HEK293 (cell line): ENCODE data around the gene TSTD2.

Source experiments
- CTCF ChIA-PET: fragments of 350-600 bp; formaldehyde crosslinking; extraction: SDS; loops from one replicate; lab custom pipeline; 2021; ENCODE audit warnings: antibody characterized with exemption; lab: Yijun Ruan, JAX
- POLR2A ChIA-PET: fragments of 300-600 bp; formaldehyde crosslinking; extraction: SDS; loops from one replicate; lab custom pipeline; 2020; ENCODE audit warnings: antibody characterized with exemption, inconsistent platforms; lab: Yijun Ruan, JAX
- H3K27ac ChIP-seq: fragments of 200-500 bp; sonication (Bioruptor generic); 2 replicates; pipeline ENCODE4 v1.5.1; 2014; ENCODE audit warnings: low read depth, low read length, control low read depth, inconsistent platforms; ENCODE audit errors: extremely low read depth
- H3K36me3 ChIP-seq, 2 experiments: fragments of 200-500 bp in 1 of 2; sonication (Bioruptor generic) in 1 of 2; 1 replicate in 1 of 2; 2 replicates in 1 of 2; pipeline ENCODE4 v1.5.1; 2014 to 2017; ENCODE audit warnings: inconsistent platforms in 2 of 2, low read length in 2 of 2; ENCODE audit not compliant: control insufficient read depth in 2 of 2, insufficient read depth in 1 of 2
- H3K4me1 ChIP-seq: fragments of 200-500 bp; sonication (Bioruptor generic); 2 replicates; pipeline ENCODE4 v1.5.1; 2014; ENCODE audit warnings: mild to moderate bottlenecking, low read length, inconsistent platforms; ENCODE audit not compliant: control insufficient read depth, insufficient read depth
- H3K4me3 ChIP-seq: 2 replicates; pipeline ENCODE4 v1.5.1; 2011; ENCODE audit warnings: low read depth, mild to moderate bottlenecking, control low read depth, low read length, moderate library complexity
- H3K9me3 ChIP-seq: fragments of 200-500 bp; sonication (Bioruptor generic); 2 replicates; pipeline ENCODE4 v1.5.1; 2014; ENCODE audit warnings: low read depth, low read length, inconsistent platforms; ENCODE audit not compliant: control insufficient read depth, insufficient read depth
- GFI1B ChIP-seq: fragments of 450-650 bp; formaldehyde crosslinking; IDR thresholded peaks from 2 replicates; pipeline ENCODE4 v1.5.1; 2016; ENCODE audit warnings: missing biosample characterization, missing genetic modification characterization
- SETDB1 ChIP-seq: IDR thresholded peaks from one replicate; pipeline ENCODE4 v1.6.1; 2017; ENCODE audit warnings: mild to moderate bottlenecking, low read length, moderate library complexity, mixed read lengths; ENCODE audit not compliant: insufficient read length
- ZBTB20 ChIP-seq: fragments of 450-650 bp; formaldehyde crosslinking; IDR thresholded peaks from 2 replicates; pipeline ENCODE4 v1.5.1; 2016; ENCODE audit warnings: missing biosample characterization, missing genetic modification characterization
- ZFHX2 ChIP-seq: fragments of 450-650 bp; formaldehyde crosslinking; conservative IDR thresholded peaks from 2 replicates; pipeline ENCODE4 v1.5.1; 2016; ENCODE audit warnings: missing biosample characterization, missing genetic modification characterization
- ZNF114 ChIP-seq: fragments of 450-650 bp; formaldehyde crosslinking; IDR thresholded peaks from 2 replicates; pipeline ENCODE4 v1.5.0; 2017; ENCODE audit warnings: missing biosample characterization, missing genetic modification characterization
- ZNF350 ChIP-seq: fragments of 450-650 bp; formaldehyde crosslinking; IDR thresholded peaks from 2 replicates; pipeline ENCODE4 v1.5.0; 2017; ENCODE audit warnings: missing biosample characterization, mild to moderate bottlenecking, missing genetic modification characterization
- ZNF354C ChIP-seq: fragments of 450-650 bp; formaldehyde crosslinking; IDR thresholded peaks from 2 replicates; pipeline ENCODE4 v1.5.1; 2016; ENCODE audit warnings: missing biosample characterization, missing genetic modification characterization, low read depth, borderline replicate concordance
- ZNF366 ChIP-seq: fragments of 450-650 bp; formaldehyde crosslinking; conservative IDR thresholded peaks from 2 replicates; pipeline ENCODE4 v1.5.1; 2016; ENCODE audit warnings: missing biosample characterization, missing genetic modification characterization
- ZNF529 ChIP-seq: fragments of 450-650 bp; formaldehyde crosslinking; IDR thresholded peaks from 2 replicates; pipeline ENCODE4 v1.5.1; 2017; ENCODE audit warnings: missing genetic modification characterization, missing biosample characterization; ENCODE audit not compliant: insufficient replicate concordance
- ZNF549 ChIP-seq: fragments of 450-650 bp; IDR thresholded peaks from 2 replicates; pipeline ENCODE4 v1.5.1; 2018; ENCODE audit warnings: missing biosample characterization, missing genetic modification characterization, mild to moderate bottlenecking, inconsistent platforms, moderate library complexity
- ZNF600 ChIP-seq: fragments of 450-650 bp; formaldehyde crosslinking; IDR thresholded peaks from 2 replicates; pipeline ENCODE4 v1.5.1; 2016; ENCODE audit warnings: missing biosample characterization, missing genetic modification characterization
- ZNF776 ChIP-seq: fragments of 450-650 bp; formaldehyde crosslinking; IDR thresholded peaks from 2 replicates; pipeline ENCODE4 v1.5.0; 2017; ENCODE audit warnings: missing biosample characterization, missing genetic modification characterization, borderline replicate concordance
- ZNF777 ChIP-seq: fragments of 450-650 bp; formaldehyde crosslinking; IDR thresholded peaks from 2 replicates; pipeline ENCODE4 v1.5.1; 2017; ENCODE audit warnings: missing biosample characterization, missing genetic modification characterization, borderline replicate concordance
- ZNF791 ChIP-seq: fragments of 450-650 bp; formaldehyde crosslinking; IDR thresholded peaks from 2 replicates; pipeline ENCODE4 v1.5.1; 2016; ENCODE audit warnings: missing biosample characterization, missing genetic modification characterization
- ZNF792 ChIP-seq: fragments of 450-650 bp; formaldehyde crosslinking; IDR thresholded peaks from 2 replicates; pipeline ENCODE4 v1.5.1; 2016; ENCODE audit warnings: missing biosample characterization, missing genetic modification characterization
- TF ChIP-seq, protein P1 (sequence below): fragments of 450-650 bp; formaldehyde crosslinking; IDR thresholded peaks from 2 replicates; pipeline ENCODE4 v1.5.1; 2017; ENCODE audit warnings: missing biosample characterization, mild to moderate bottlenecking, missing genetic modification characterization, moderate library complexity
- TF ChIP-seq, protein P2 (sequence below): IDR thresholded peaks from 2 replicates; pipeline ENCODE4 v1.6.1; 2011; ENCODE audit warnings: mild to moderate bottlenecking, low read depth, low read length, borderline replicate concordance
- TF ChIP-seq, protein P3 (sequence below): fragments of 450-650 bp; formaldehyde crosslinking; IDR thresholded peaks from 2 replicates; pipeline ENCODE4 v1.5.1; 2016; ENCODE audit warnings: missing biosample characterization, missing genetic modification characterization
- TF ChIP-seq, protein P4 (sequence below): fragments of 450-650 bp; formaldehyde crosslinking; IDR thresholded peaks from 2 replicates; pipeline ENCODE4 v1.5.0; 2017; ENCODE audit warnings: missing biosample characterization, missing genetic modification characterization, borderline replicate concordance
- TF ChIP-seq, protein P5 (sequence below): fragments of 450-650 bp; formaldehyde crosslinking; IDR thresholded peaks from 2 replicates; pipeline ENCODE4 v1.5.1; 2016; ENCODE audit warnings: missing biosample characterization, missing genetic modification characterization

The TSTD2 gene

DNA sequence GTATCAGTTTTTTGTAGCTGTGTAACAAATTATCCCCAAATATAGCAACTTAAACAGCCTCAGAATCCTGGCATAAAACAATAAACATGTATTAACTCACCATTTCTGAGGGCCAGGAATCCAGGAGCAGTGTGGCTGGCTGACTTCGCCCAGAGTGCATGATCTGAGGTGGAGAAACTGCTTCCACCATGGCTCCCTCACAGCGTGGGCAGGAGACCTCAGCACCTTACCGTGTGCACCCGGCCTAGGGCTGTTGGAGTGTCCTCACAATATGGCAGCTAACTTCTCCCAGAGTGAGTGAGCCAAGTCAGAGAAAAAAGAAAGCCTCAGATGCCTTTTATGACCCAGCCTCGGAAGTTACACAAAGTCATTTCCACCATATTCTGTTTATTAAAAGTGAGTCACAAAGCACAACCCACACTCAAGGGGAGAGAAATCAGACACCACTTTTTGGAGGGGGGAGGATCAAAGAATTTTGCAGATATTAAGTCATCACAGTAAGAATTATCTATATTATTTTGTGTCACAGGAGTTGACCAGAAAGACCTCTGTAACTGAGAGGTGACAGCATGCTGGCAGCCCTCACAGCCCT lies 59.6 kb downstream of the TSTD2 start:
- no peaks in the 10 kb centered on the region for H3K9me3 ChIP-seq
- ChIA-PET POLR2A (no interaction called here), CTCF (interaction anchor here (1.0 kb wide), 1 partner anchor 105 kb away, joined by 3 read pairs; no protein-coding TSS in a partner anchor)
- H3K27ac ChIP-seq: no peak overlapping the region
- H3K4me3 ChIP-seq: no peak overlapping the region
- peaks cover 0 to 61% of the 10 kb centered on the region in 2 experiments; a peak in 1 of 3 replicates for H3K36me3 ChIP-seq
- no peaks in the 10 kb centered on the region for H3K4me1 ChIP-seq
- TF ChIP-seq, protein P1, sequence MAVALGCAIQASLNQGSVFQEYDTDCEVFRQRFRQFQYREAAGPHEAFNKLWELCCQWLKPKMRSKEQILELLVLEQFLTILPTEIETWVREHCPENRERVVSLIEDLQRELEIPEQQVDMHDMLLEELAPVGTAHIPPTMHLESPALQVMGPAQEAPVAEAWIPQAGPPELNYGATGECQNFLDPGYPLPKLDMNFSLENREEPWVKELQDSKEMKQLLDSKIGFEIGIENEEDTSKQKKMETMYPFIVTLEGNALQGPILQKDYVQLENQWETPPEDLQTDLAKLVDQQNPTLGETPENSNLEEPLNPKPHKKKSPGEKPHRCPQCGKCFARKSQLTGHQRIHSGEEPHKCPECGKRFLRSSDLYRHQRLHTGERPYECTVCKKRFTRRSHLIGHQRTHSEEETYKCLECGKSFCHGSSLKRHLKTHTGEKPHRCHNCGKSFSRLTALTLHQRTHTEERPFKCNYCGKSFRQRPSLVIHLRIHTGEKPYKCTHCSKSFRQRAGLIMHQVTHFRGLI (tag by site-specific recombination): no peak
- TF ChIP-seq ZNF777 (no peak), ZNF529 (tag by site-specific recombination) (no peak), ZNF354C (tag by site-specific recombination) (no peak), ZFHX2 (tag by site-specific recombination) (no peak), ZNF776 (tag by site-specific recombination) (no peak), ZNF350 (no peak), GFI1B (tag by site-specific recombination) (no peak), ZNF792 (tag by site-specific recombination) (no peak), ZNF114 (tag by site-specific recombination) (no peak), ZNF549 (tag by site-specific recombination) (no peak), SETDB1 (no peak), ZNF600 (tag by site-specific recombination) (no peak), ZBTB20 (tag by site-specific recombination) (no peak), ZNF791 (no peak), ZNF366 (no peak)
- TF ChIP-seq, protein P2, sequence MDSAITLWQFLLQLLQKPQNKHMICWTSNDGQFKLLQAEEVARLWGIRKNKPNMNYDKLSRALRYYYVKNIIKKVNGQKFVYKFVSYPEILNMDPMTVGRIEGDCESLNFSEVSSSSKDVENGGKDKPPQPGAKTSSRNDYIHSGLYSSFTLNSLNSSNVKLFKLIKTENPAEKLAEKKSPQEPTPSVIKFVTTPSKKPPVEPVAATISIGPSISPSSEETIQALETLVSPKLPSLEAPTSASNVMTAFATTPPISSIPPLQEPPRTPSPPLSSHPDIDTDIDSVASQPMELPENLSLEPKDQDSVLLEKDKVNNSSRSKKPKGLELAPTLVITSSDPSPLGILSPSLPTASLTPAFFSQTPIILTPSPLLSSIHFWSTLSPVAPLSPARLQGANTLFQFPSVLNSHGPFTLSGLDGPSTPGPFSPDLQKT: no peak
- TF ChIP-seq, protein P3, sequence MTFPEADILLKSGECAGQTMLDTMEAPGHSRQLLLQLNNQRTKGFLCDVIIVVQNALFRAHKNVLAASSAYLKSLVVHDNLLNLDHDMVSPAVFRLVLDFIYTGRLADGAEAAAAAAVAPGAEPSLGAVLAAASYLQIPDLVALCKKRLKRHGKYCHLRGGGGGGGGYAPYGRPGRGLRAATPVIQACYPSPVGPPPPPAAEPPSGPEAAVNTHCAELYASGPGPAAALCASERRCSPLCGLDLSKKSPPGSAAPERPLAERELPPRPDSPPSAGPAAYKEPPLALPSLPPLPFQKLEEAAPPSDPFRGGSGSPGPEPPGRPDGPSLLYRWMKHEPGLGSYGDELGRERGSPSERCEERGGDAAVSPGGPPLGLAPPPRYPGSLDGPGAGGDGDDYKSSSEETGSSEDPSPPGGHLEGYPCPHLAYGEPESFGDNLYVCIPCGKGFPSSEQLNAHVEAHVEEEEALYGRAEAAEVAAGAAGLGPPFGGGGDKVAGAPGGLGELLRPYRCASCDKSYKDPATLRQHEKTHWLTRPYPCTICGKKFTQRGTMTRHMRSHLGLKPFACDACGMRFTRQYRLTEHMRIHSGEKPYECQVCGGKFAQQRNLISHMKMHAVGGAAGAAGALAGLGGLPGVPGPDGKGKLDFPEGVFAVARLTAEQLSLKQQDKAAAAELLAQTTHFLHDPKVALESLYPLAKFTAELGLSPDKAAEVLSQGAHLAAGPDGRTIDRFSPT (tag by site-specific recombination): no peak
- TF ChIP-seq, protein P4, sequence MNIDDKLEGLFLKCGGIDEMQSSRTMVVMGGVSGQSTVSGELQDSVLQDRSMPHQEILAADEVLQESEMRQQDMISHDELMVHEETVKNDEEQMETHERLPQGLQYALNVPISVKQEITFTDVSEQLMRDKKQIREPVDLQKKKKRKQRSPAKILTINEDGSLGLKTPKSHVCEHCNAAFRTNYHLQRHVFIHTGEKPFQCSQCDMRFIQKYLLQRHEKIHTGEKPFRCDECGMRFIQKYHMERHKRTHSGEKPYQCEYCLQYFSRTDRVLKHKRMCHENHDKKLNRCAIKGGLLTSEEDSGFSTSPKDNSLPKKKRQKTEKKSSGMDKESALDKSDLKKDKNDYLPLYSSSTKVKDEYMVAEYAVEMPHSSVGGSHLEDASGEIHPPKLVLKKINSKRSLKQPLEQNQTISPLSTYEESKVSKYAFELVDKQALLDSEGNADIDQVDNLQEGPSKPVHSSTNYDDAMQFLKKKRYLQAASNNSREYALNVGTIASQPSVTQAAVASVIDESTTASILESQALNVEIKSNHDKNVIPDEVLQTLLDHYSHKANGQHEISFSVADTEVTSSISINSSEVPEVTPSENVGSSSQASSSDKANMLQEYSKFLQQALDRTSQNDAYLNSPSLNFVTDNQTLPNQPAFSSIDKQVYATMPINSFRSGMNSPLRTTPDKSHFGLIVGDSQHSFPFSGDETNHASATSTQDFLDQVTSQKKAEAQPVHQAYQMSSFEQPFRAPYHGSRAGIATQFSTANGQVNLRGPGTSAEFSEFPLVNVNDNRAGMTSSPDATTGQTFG (tag by site-specific recombination): no peak
- TF ChIP-seq, protein P5, sequence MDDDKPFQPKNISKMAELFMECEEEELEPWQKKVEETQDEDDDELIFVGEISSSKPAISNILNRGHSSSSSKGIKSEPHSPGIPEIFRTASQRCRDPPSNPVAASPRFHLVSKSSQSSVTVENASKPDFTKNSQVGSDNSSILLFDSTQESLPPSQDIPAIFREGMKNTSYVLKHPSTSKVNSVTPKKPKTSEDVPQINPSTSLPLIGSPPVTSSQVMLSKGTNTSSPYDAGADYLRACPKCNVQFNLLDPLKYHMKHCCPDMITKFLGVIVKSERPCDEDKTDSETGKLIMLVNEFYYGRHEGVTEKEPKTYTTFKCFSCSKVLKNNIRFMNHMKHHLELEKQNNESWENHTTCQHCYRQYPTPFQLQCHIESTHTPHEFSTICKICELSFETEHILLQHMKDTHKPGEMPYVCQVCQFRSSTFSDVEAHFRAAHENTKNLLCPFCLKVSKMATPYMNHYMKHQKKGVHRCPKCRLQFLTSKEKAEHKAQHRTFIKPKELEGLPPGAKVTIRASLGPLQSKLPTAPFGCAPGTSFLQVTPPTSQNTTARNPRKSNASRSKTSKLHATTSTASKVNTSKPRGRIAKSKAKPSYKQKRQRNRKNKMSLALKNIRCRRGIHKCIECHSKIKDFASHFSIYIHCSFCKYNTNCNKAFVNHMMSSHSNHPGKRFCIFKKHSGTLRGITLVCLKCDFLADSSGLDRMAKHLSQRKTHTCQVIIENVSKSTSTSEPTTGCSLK (tag by site-specific recombination): no peak
- TF ChIP-seq, all 188 proteins: peak for 0
